Left ventricle myocardium inferior (tissue), 1 donor: Measurements from ENCODE around the gene ATP11A. TPM values are rescaled to one million over a fixed set of nuclear protein-coding genes. Genes with fewer than 3 reads are reported as not detected.
"Not testable (repeated sequence)": the region's sequence is repeated elsewhere in the genome, so short reads cannot be mapped to it uniquely, and the experiment has no call there.

Source experiments
- DNase-seq: peaks from one replicate; pipeline ENCODE4 v3.0.0-alpha.2; 2020
- H3K27ac ChIP-seq: fragments of 200-600 bp; replicated peaks from 2 replicates; pipeline ENCODE4 v1.8.0; 2021
- H3K27me3 ChIP-seq: fragments of 200-600 bp; 2 replicates; pipeline ENCODE4 v1.8.0; 2021; ENCODE audit warnings: low read depth
- H3K36me3 ChIP-seq: fragments of 200-600 bp; 2 replicates; pipeline ENCODE4 v1.8.0; 2021
- H3K4me1 ChIP-seq: fragments of 200-600 bp; 2 replicates; pipeline ENCODE4 v1.8.0; 2021
- H3K4me3 ChIP-seq: fragments of 200-600 bp; 2 replicates; pipeline ENCODE4 v1.8.0; 2021; ENCODE audit warnings: mild to moderate bottlenecking, moderate library complexity
- H3K9me3 ChIP-seq: fragments of 200-600 bp; replicated peaks from 2 replicates; pipeline ENCODE4 v1.8.0; 2021
- intact Hi-C: fragments of 100-400 bp; cut with micrococcal nuclease; formaldehyde crosslinking; loops from one replicate; pipeline ENCODE4 v1.11.0; 2022
- total RNA-seq: library from RNA; stranded (reverse); fragmentation: NEBNext Ultra II Directional; extraction: Animal tissue kit (Norgen Biotek cat#: 25700); gene quantifications from one replicate; pipeline ENCODE4 v1.2.1, GENCODE V29; 2021
- TF ChIP-seq, protein P1 (sequence below): fragments of 200-600 bp; IDR thresholded peaks from 2 replicates; pipeline ENCODE4 v1.8.0; 2021; ENCODE audit warnings: antibody characterized with exemption, mild to moderate bottlenecking, borderline replicate concordance
- donor health status: DM: no; HTN: yes; CAD: no; lungs with severe emphysema.

The ATP11A gene
- total RNA-seq, 1 donor from 2014 or later: 106 TPM

DNA sequence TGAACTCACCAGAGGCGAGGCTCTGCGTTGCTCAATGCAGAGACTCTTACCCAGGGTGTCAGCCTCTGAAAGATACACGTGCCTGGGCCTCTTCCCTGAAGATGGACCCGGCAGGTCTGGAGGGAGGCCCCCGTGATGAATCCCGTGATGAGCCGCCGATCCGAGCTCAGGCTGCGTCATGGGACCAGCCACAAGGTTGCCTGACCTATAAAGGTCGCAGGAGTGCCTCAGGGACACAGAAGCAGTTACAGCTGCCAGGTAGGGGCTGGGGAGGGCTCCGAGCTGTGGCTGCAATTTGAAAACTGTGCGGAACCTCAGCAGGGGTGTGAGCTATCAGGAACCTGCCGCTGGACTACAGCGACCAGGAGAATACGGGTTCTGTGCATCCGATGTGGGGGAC lies 10.5 kb upstream of the ATP11A start:
- TF ChIP-seq, protein P1, sequence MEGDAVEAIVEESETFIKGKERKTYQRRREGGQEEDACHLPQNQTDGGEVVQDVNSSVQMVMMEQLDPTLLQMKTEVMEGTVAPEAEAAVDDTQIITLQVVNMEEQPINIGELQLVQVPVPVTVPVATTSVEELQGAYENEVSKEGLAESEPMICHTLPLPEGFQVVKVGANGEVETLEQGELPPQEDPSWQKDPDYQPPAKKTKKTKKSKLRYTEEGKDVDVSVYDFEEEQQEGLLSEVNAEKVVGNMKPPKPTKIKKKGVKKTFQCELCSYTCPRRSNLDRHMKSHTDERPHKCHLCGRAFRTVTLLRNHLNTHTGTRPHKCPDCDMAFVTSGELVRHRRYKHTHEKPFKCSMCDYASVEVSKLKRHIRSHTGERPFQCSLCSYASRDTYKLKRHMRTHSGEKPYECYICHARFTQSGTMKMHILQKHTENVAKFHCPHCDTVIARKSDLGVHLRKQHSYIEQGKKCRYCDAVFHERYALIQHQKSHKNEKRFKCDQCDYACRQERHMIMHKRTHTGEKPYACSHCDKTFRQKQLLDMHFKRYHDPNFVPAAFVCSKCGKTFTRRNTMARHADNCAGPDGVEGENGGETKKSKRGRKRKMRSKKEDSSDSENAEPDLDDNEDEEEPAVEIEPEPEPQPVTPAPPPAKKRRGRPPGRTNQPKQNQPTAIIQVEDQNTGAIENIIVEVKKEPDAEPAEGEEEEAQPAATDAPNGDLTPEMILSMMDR: no peak
- no peak for DNase-seq
- no peak overlapping the region for H3K27ac ChIP-seq
- no peaks in the 10 kb centered on the region for H3K9me3 ChIP-seq
- H3K27me3 ChIP-seq: no peaks in the 10 kb centered on the region
- no peaks in the 10 kb centered on the region for H3K36me3 ChIP-seq
- intact Hi-C loops: no loop called here
- no peaks in the 10 kb centered on the region for H3K4me1 ChIP-seq
- no peak overlapping the region for H3K4me3 ChIP-seq

DNA sequence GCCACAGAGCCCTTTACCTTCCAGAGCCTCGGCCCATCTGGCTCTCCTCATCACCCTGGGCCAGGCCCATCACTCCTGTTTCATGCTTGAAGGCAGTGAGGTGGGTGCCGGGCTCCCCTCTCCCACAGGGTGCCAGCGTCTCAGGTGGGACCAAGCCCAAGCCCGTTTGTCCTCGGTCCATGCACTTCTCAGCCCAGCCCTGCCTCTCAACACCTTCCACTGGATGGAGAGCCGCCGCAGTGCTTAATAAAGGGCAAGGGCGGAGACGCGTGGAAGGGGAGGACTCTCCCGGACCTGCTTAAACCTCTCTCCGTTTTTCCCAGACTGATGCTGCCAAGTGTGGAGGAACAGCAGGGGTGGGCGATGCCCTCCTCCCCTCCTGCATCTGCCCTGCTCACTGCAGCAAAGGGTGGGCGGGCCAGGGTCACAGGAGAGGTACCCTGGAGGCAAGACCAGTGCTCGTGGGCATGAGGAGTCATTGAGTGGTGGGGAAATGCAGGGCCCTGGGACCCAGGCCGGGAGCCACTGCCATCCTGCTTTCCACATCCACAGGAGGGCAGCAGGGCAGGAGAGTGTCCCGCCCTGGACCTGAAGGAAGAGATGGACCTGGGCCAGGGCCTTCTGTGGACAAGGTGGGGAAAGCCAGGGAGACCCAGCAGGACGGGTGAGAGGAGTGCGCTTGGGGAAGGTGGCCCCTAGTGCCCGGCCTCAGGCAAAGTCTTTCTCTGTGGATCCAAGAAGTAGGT lies 9.7 kb upstream of the ATP11A start:
- H3K27ac ChIP-seq: no peak overlapping the region
- H3K4me1 ChIP-seq: no peaks in the 10 kb centered on the region
- no peaks in the 10 kb centered on the region for H3K27me3 ChIP-seq
- DNase-seq: no peak
- no peaks in the 10 kb centered on the region for H3K9me3 ChIP-seq
- TF ChIP-seq, protein P1: no peak
- H3K4me3 ChIP-seq: no peak overlapping the region
- H3K36me3 ChIP-seq: no peaks in the 10 kb centered on the region
- intact Hi-C loops: no loop called here

DNA sequence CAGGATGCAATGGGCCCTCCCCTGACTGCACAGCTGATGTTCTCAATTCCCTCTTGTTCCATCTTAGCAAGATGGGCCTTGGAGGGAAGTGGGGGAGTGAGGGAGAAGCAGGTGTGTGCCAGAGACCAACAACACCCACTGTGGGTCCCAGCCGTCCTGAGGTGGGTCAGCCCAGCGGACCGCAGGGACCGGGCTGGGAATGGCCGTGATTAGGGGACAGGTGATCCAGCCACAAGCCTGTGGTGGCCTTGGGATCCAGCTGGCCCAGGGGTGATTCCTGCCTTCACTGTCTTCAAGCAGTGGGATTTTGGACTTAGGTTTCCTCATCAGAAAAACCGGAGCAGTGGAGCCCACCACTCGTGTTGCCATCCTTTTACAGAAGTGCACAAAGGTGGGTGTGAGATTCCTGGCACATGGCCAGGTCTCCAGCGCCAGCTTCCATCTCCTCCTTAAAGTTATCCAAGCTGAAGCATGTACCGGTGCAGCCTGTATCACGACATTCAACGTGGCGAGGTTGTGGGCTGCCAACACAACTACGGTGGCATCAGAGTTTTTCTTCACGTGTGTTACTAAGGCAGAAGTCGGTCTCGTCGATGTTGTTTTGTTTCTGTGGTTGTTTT lies 9.0 kb upstream of the ATP11A start:
- Histone ChIP-seq H3K36me3 (no peaks in the 10 kb centered on the region), H3K27me3 (no peaks in the 10 kb centered on the region), H3K27ac (no peak overlapping the region), H3K4me3 (no peak overlapping the region), H3K9me3 (no peaks in the 10 kb centered on the region), H3K4me1 (no peaks in the 10 kb centered on the region)
- DNase-seq: no peak
- TF ChIP-seq, protein P1: no peak
- intact Hi-C loops: no loop called here

DNA sequence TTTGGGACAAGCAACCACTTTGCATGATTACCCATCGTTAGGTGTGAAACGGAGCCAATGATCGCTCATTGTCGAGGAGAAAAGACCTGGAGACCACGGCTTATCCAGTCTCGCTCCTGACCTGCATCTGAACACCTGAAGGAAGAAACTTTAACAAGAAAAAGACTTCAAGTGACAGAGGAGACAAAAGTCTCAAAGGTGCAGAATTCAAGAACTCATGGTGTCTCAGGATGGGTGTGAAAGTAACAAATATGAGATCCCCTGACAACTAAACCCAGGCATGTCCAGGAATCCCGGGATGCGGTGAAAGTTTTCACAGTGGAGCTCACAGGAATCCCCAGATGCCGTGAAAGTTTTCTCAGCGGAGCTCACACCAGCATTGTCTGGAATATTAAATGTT lies 6.3 kb upstream of the ATP11A start:
- Histone ChIP-seq H3K27ac (no peak overlapping the region), H3K4me1 (peaks cover 5% of the 10 kb centered on the region), H3K9me3 (no peaks in the 10 kb centered on the region), H3K36me3 (no peaks in the 10 kb centered on the region), H3K4me3 (no peak overlapping the region), H3K27me3 (no peaks in the 10 kb centered on the region)
- intact Hi-C loops: no loop called here
- DNase-seq: no peak
- TF ChIP-seq, protein P1: no peak

DNA sequence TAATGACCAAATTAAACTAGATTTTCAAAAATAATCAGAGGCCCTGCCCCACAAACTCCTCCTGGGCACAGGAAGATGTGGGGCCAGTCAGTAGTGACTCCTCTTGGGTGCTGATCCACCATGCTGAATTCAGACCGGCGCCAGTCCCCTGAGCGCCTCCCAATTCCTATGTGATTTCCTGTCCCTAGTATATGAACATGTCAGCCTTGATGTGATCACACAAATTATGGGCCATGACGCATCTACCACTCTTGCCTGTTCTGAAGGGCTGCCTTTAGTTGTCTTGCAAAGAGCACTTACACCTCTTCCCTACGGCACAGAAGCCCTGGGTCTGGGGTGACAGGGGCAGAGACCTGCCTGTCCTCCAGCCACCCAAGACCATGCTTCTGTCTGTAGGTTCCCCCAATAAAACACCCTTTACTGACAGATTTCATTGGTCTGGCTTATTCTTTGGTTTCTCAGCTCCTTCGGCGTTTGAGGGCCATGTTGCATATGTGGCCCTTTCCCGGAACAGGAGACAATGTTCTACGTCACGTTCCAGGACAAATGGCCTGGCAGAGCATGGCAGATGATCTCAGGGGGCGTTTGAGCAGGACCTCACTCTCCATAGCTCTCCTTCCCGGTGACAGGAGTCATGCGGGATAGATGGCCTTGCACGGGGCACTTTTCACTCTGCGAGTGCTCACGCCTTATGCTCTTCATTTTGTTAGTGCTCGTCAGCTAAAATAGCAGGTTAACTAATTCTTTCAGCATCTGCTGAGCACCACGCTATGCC lies 5.6 kb upstream of the ATP11A start:
- H3K36me3 ChIP-seq: no peaks in the 10 kb centered on the region
- no peak overlapping the region for H3K4me3 ChIP-seq
- intact Hi-C loops: no loop called here
- DNase-seq: no peak
- H3K9me3 ChIP-seq: no peaks in the 10 kb centered on the region
- TF ChIP-seq, protein P1: no peak
- peaks cover 12% of the 10 kb centered on the region for H3K4me1 ChIP-seq
- no peaks in the 10 kb centered on the region for H3K27me3 ChIP-seq
- no peak overlapping the region for H3K27ac ChIP-seq

DNA sequence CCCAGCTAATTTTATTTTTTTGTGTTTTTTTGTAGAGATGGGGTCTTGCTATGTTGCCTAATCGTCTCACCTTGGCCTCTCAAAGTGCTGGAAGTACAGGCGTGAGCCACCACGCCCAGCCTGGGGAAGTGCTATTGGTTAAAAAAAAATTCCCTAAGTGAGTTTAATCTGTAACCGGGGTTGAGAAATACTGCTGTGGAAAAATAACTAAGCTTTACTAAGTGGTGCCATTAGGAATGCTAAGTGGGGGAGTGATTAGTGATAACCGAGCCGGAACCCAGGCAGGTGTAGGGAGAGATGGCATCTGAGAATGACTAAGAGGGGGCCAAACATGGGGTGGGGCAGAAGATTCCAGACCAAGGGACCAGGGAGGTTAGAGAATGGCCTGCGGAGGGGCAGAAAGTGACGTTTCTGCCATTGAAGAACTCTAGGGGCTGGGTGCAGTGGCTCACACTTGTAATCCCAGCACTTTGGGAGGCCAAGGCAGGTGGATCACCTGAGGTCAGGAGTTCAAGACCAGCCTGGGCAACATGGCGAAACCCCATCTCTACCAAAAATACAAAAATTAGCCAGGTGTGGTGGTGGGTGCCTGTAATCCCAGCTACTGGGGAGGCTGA lies 4.5 kb upstream of the ATP11A start:
- H3K9me3 ChIP-seq, H3K4me3 ChIP-seq, H3K27me3 ChIP-seq, DNase-seq, H3K27ac ChIP-seq, intact Hi-C loops, H3K36me3 ChIP-seq: not testable (repeated sequence)
- H3K4me1 ChIP-seq: peaks cover 17% of the 10 kb centered on the region
